NCI-H526 treated with DMSO at 0.1 percent for 48 hours (cell line): ENCODE measurements around the gene MMP17.

ENCODE experiments used
- DNase-seq: peaks from one replicate; lab custom pipeline; 2025; lab: John Stamatoyannopoulos, UW

The MMP17 gene

GRCh38 chr12:131895640-131896079 is 67.5 kb downstream of the MMP17 start:
- DNase-seq = no peak

GRCh38 chr12:131896080-131896810 is 68.1 kb downstream of the MMP17 start:
- peak; percentile 59 for DNase-seq

- DNase-seq = no peak
These were observed 68.6 kb downstream of the MMP17 start for GRCh38 chr12:131896811-131897270.

- no peak for DNase-seq
These were observed 69.1 kb downstream of the MMP17 start for GRCh38 chr12:131897276-131897675.

GRCh38 chr12:131897875-131898274 is 69.7 kb downstream of the MMP17 start:
- no peak for DNase-seq

- no peak for DNase-seq
These were observed 72.2 kb downstream of the MMP17 start for GRCh38 chr12:131900397-131900796.
